ENCODE results near the gene CERS6. TPM values are rescaled to one million over a fixed set of nuclear protein-coding genes. Genes with fewer than 3 reads are reported as not detected.

CERS6 gene
- total and polyA plus RNA-seq, 2 of the 8 experiments (the other 6 are each of a cell fraction or from before 2014, with no cell fraction given) = 6.8 to 28.2 TPM

GRCh38 chr2:168503901-168504300, 47.8 kb downstream of the CERS6 start:
- Histone ChIP-seq H2BK15ac (ENCODE audit: low read length) (no peak overlapping the region), H3K14ac (ENCODE audit: insufficient read length) (no peak overlapping the region), H3K79me2 (ENCODE audit: control insufficient read depth in 1 of 2, insufficient read depth in 2 of 2, low read length in 2 of 2) (peaks cover 0 to 81% of the 10 kb centered on the region in 2 experiments; a peak in 3 of 4 replicates), H3K23ac (ENCODE audit: insufficient read length) (no peak overlapping the region), H3K4me1 (replicated peaks in 1 of 4; ENCODE audit: control insufficient read depth in 3 of 4, insufficient read depth in 4 of 4, low read length in 3 of 4) (peaks cover 0 to 3% (median 0%) of the 10 kb centered on the region in 4 experiments; a peak in 1 of 7 replicates), H3K27me3 (replicated peaks in 1 of 4; ENCODE audit: control insufficient read depth in 3 of 4, extremely low read depth in 1 of 4, insufficient read depth in 3 of 4, low read length in 3 of 4) (no peaks in the 10 kb centered on the region), H3K79me1 (ENCODE audit: low read depth, low read length) (peaks cover 7% of the 10 kb centered on the region), H2BK5ac (ENCODE audit: low read depth, low read length) (no peak overlapping the region), H2BK12ac (ENCODE audit: low read depth, low read length) (no peak overlapping the region), H3K18ac (ENCODE audit: extremely low read depth, low read length) (no peak overlapping the region), H4K5ac (ENCODE audit: insufficient read length, low read depth, low read length) (no peak overlapping the region), H4K8ac (ENCODE audit: extremely low read depth, insufficient read depth, low read length) (no peak overlapping the region), H3K9me3 (ENCODE audit: insufficient read depth in 2 of 2, low read depth in 1 of 2, low read length in 1 of 2) (no peaks in the 10 kb centered on the region), H3K27ac (ENCODE audit: low read depth, low read length) (no peak overlapping the region), H3K23me2 (ENCODE audit: low read depth, low read length) (no peaks in the 10 kb centered on the region; the same call in 1 of the 2 replicates), H3K56ac (replicated peaks; ENCODE audit: insufficient read length, low read depth, low read length) (no peak overlapping the region), H3K9ac (replicated peaks in 1 of 4; ENCODE audit: extremely low read depth in 1 of 4, low read depth in 3 of 4, low read length in 3 of 4) (no peak overlapping the region), H2BK120ac (replicated peaks; ENCODE audit: low read depth, low read length) (no peak overlapping the region), H3K36me3 (ENCODE audit: control insufficient read depth in 2 of 4, insufficient read depth in 4 of 4, low read length in 3 of 4) (peaks cover 0 to 3% (median 0%) of the 10 kb centered on the region in 4 experiments; a peak in 1 of 8 replicates), H2BK20ac (ENCODE audit: low read length) (no peak overlapping the region), H2AK5ac (ENCODE audit: low read depth, low read length) (no peak overlapping the region), H4K20me1 (replicated peaks in 1 of 2; ENCODE audit: control insufficient read depth in 1 of 2, insufficient read depth in 2 of 2, low read length in 2 of 2) (peaks cover 0 to 1% of the 10 kb centered on the region in 2 experiments), H3K4me3 (ENCODE audit: extremely low read depth in 1 of 4, insufficient read depth in 2 of 4, low read depth in 3 of 4, low read length in 4 of 4) (no peak overlapping the region), H3K4ac (replicated peaks; ENCODE audit: insufficient read length, low read depth, low read length) (no peak overlapping the region), H3K4me2 (ENCODE audit: insufficient read depth in 1 of 2, low read depth in 2 of 2, low read length in 2 of 2) (no peak overlapping the region), H2AFZ (ENCODE audit: low read length) (no peak overlapping the region), H4K91ac (replicated peaks; ENCODE audit: insufficient read length, low read length) (no peak overlapping the region)
- ChIA-PET CTCF (ENCODE audit: partially characterized antibody) (interaction anchor here (0.6 to 0.7 kb wide), 2 partner anchors 14 to 719 kb away, joined by 3 read pairs; no protein-coding TSS in a partner anchor), POLR2A (ENCODE audit: partially characterized antibody) (interaction anchor here (1.8 kb wide), 1 partner anchor 14 kb away, joined by 4 read pairs; no protein-coding TSS in a partner anchor)
- TF ChIP-seq BACH1 (IDR thresholded peaks at IDR 0.05; ENCODE audit: low read length) (no peak), KDM1A (IDR thresholded peaks at IDR 0.05; ENCODE audit: borderline replicate concordance, low read length) (no peak), CEBPB (IDR thresholded peaks at IDR 0.05; ENCODE audit: low read depth, low read length) (no peak), RNF2 (IDR thresholded peaks at IDR 0.05; ENCODE audit: borderline replicate concordance, low read depth, low read length, missing control alignments, poor library complexity, severe bottlenecking) (no peak), CTBP2 (IDR thresholded peaks at IDR 0.05; ENCODE audit: borderline replicate concordance, insufficient read depth, insufficient read length, low read length) (no peak), TEAD4 (IDR thresholded peaks at IDR 0.05; ENCODE audit: low read depth, low read length) (no peak), SP1 (IDR thresholded peaks at IDR 0.05; ENCODE audit: low read depth, low read length) (no peak), RBBP5 (IDR thresholded peaks at IDR 0.05; ENCODE audit: borderline replicate concordance, low read depth, low read length) (no peak), RAD21 (IDR thresholded peaks at IDR 0.05 in 1 of 2, conservative IDR thresholded peaks at IDR 0.05 in 1 of 2; ENCODE audit: low read depth in 2 of 2, low read length in 2 of 2) (no peak)
- FAIRE-seq (no peak), DNase-seq (ENCODE audit: low read depth in 1 of 2, low spot score in 2 of 2) (no peak)
- 83% methylated on average over 3 of the region's 3 CpGs; no CpG with 5 or more reads in 1 of the 2 experiments for WGBS, 2 experiments (ENCODE audit: extremely low coverage in 1 of 2, insufficient coverage in 1 of 2, insufficient read length in 1 of 2, insufficient replicate concordance in 2 of 2, low coverage in 1 of 2, low lambda C conversion rate in 2 of 2, missing lambda C conversion rate in 1 of 2)
